H9 (cell line): Measurements from ENCODE around the gene TENT5C. TPM values are rescaled to one million over a fixed set of nuclear protein-coding genes. Genes with fewer than 3 reads are reported as not detected.

Experiments
- DNase-seq: peaks from one replicate; pipeline ENCODE4 v3.0.0-alpha.2; 2017
- H2AFZ ChIP-seq: one replicate; pipeline ENCODE4 v1.6.1; 2013; ENCODE audit warnings: mild to moderate bottlenecking, low read length, control low read depth, moderate library complexity
- H2AK5ac ChIP-seq: 2 replicates; pipeline ENCODE4 v1.6.1; 2013; ENCODE audit warnings: low read length, control low read depth, mixed read lengths; ENCODE audit not compliant: insufficient read length
- H2BK120ac ChIP-seq: one replicate; pipeline ENCODE4 v1.6.1; 2013; ENCODE audit warnings: low read depth, mild to moderate bottlenecking, low read length, control low read depth, inconsistent platforms; ENCODE audit not compliant: poor library complexity, severe bottlenecking
- H2BK12ac ChIP-seq: 2 replicates; pipeline ENCODE4 v1.6.1; 2013; ENCODE audit warnings: low read length, control low read depth, mixed read lengths, low read depth; ENCODE audit not compliant: insufficient read length
- H2BK15ac ChIP-seq: 2 replicates; pipeline ENCODE4 v1.6.1; 2013; ENCODE audit warnings: low read depth, low read length, control low read depth
- H2BK20ac ChIP-seq: one replicate; pipeline ENCODE4 v1.6.1; 2013; ENCODE audit warnings: low read depth, mild to moderate bottlenecking, low read length, control low read depth, inconsistent platforms; ENCODE audit not compliant: poor library complexity, severe bottlenecking
- H2BK5ac ChIP-seq: 2 replicates; pipeline ENCODE4 v1.6.1; 2013; ENCODE audit warnings: low read length, control low read depth, mixed read lengths; ENCODE audit not compliant: insufficient read length
- H3K14ac ChIP-seq: 2 replicates; pipeline ENCODE4 v1.6.1; 2013; ENCODE audit warnings: low read length, control low read depth; ENCODE audit not compliant: insufficient read depth
- H3K18ac ChIP-seq: 2 replicates; pipeline ENCODE4 v1.6.1; 2013; ENCODE audit warnings: low read depth, mild to moderate bottlenecking, mixed read lengths, low read length, control low read depth; ENCODE audit not compliant: insufficient read length
- H3K23ac ChIP-seq: 2 replicates; pipeline ENCODE4 v1.6.1; 2013; ENCODE audit warnings: low read length, control low read depth, mixed read lengths, low read depth; ENCODE audit not compliant: insufficient read length
- H3K23me2 ChIP-seq: 2 replicates; pipeline ENCODE4 v1.6.1; 2013; ENCODE audit warnings: low read depth, mild to moderate bottlenecking, mixed read lengths, low read length, control low read depth; ENCODE audit not compliant: insufficient read length, poor library complexity, severe bottlenecking
- H3K27ac ChIP-seq: 2 replicates; pipeline ENCODE4 v1.5.1; 2013; ENCODE audit warnings: low read length, control low read depth, mixed read lengths, low read depth; ENCODE audit not compliant: insufficient read length
- H3K27me3 ChIP-seq: 2 replicates; pipeline ENCODE4 v1.6.1; 2013; ENCODE audit warnings: low read length, control low read depth, inconsistent platforms; ENCODE audit not compliant: insufficient read depth
- H3K4ac ChIP-seq: 2 replicates; pipeline ENCODE4 v1.6.1; 2013; ENCODE audit warnings: low read depth, mild to moderate bottlenecking, control low read depth, inconsistent platforms, low read length, moderate library complexity
- H3K4me1 ChIP-seq: 2 replicates; pipeline ENCODE4 v1.6.1; 2013; ENCODE audit warnings: low read length, control low read depth, inconsistent platforms; ENCODE audit not compliant: insufficient read depth
- H3K4me2 ChIP-seq: 2 replicates; pipeline ENCODE4 v1.6.1; 2013; ENCODE audit warnings: low read length, control low read depth, mixed read lengths; ENCODE audit not compliant: insufficient read length, insufficient read depth
- H3K56ac ChIP-seq: 2 replicates; pipeline ENCODE4 v1.6.1; 2013; ENCODE audit warnings: low read depth, mild to moderate bottlenecking, mixed read lengths, low read length, control low read depth; ENCODE audit not compliant: insufficient read length
- H3K79me1 ChIP-seq: 2 replicates; pipeline ENCODE4 v1.6.1; 2013; ENCODE audit warnings: low read depth, mild to moderate bottlenecking, moderate library complexity, low read length, control low read depth, inconsistent platforms; ENCODE audit not compliant: insufficient read depth, poor library complexity, severe bottlenecking
- H3K79me2 ChIP-seq: 2 replicates; pipeline ENCODE4 v1.6.1; 2013; ENCODE audit warnings: low read length, control low read depth, inconsistent platforms; ENCODE audit not compliant: insufficient read depth
- H3K9ac ChIP-seq: 2 replicates; pipeline ENCODE4 v1.6.1; 2013; ENCODE audit warnings: low read length, control low read depth, mixed read lengths; ENCODE audit not compliant: insufficient read length; ENCODE audit errors: extremely low read depth
- H3K9me3 ChIP-seq: one replicate; pipeline ENCODE4 v1.6.1; 2013; ENCODE audit warnings: low read depth, low read length, inconsistent platforms; ENCODE audit not compliant: control insufficient read depth
- H3T11ph ChIP-seq: one replicate; pipeline ENCODE4 v1.6.1; 2013; ENCODE audit warnings: mild to moderate bottlenecking, low read length, control low read depth, inconsistent platforms
- H4K20me1 ChIP-seq: one replicate; pipeline ENCODE4 v1.6.1; 2013; ENCODE audit not compliant: control insufficient read depth, insufficient read length, insufficient read depth
- H4K5ac ChIP-seq: 2 replicates; pipeline ENCODE4 v1.6.1; 2013; ENCODE audit warnings: low read depth, mild to moderate bottlenecking, mixed read lengths, low read length, control low read depth; ENCODE audit not compliant: insufficient read length
- H4K8ac ChIP-seq: replicated peaks from 2 replicates; pipeline ENCODE4 v1.6.1; 2013; ENCODE audit warnings: low read length, control low read depth, mixed read lengths, low read depth; ENCODE audit not compliant: insufficient read length
- H4K91ac ChIP-seq: 2 replicates; pipeline ENCODE4 v1.6.1; 2013; ENCODE audit warnings: low read depth, mild to moderate bottlenecking, moderate library complexity, mixed read lengths, low read length, control low read depth; ENCODE audit not compliant: insufficient read length
- H3K27ac Mint-ChIP-seq, 3 experiments: 2 replicates in 2 of 3; 3 replicates in 1 of 3; pipeline ENCODE4 v1.8.0; 2020 to 2021; ENCODE audit warnings: mixed read lengths in 3 of 3, mild to moderate bottlenecking in 1 of 3, moderate library complexity in 1 of 3
- H3K27me3 Mint-ChIP-seq: 2 replicates; pipeline ENCODE4 v1.8.0; 2021; ENCODE audit warnings: low read depth, mild to moderate bottlenecking, moderate library complexity, mixed read lengths
- H3K36me3 Mint-ChIP-seq, 3 experiments: 2 replicates in 2 of 3; 3 replicates in 1 of 3; pipeline ENCODE4 v1.8.0; 2020 to 2021; ENCODE audit warnings: low read depth in 3 of 3, mixed read lengths in 3 of 3; ENCODE audit not compliant: insufficient read depth in 1 of 3
- H3K4me1 Mint-ChIP-seq, 2 experiments: 2 replicates each; pipeline ENCODE4 v1.8.0; 2020; ENCODE audit warnings: mixed read lengths in 2 of 2
- H3K4me3 Mint-ChIP-seq, 2 experiments: 2 replicates in 1 of 2; 3 replicates in 1 of 2; pipeline ENCODE4 v1.8.0; 2020 to 2021; ENCODE audit warnings: mild to moderate bottlenecking in 2 of 2, mixed read lengths in 2 of 2, moderate library complexity in 1 of 2
- H3K9me3 Mint-ChIP-seq, 2 experiments: 2 replicates in 1 of 2; 3 replicates in 1 of 2; pipeline ENCODE4 v1.8.0; 2020; ENCODE audit warnings: mild to moderate bottlenecking in 2 of 2, mixed read lengths in 2 of 2, moderate library complexity in 1 of 2
- CTCF ChIP-seq: fragments of 200-600 bp; sonication (generic); conservative IDR thresholded peaks from 3 replicates; pipeline ENCODE4 v1.8.0; 2021; ENCODE audit warnings: antibody characterized with exemption, mild to moderate bottlenecking
- WGBS: extraction: QIAGEN DNeasy Blood & Tissue Kit; methylation state at CpG from one replicate; pipeline ENCODE4 v1.1.7; 2013; ENCODE audit warnings: missing lambda C conversion rate, low lambda C conversion rate, mixed read lengths; ENCODE audit not compliant: insufficient read length; ENCODE audit errors: extremely low coverage; 5-methylcytosine and 5-hydroxymethylcytosine counted together
- total RNA-seq: library from RNA; stranded (reverse); gene quantifications from 2 replicates; pipeline ENCODE4 v1.2.1, GENCODE V29; 2021

Gene TENT5C
- total RNA-seq, 1 experiment from 2014 or later: 0.37 TPM

GRCh38 chr1:117676615-117677130 lies 70.8 kb downstream of the TENT5C start:
- Histone ChIP-seq H3K23me2 (no peaks in the 10 kb centered on the region), H3K79me1 (no peaks in the 10 kb centered on the region), H3K4ac (no peak overlapping the region), H4K20me1 (no peaks in the 10 kb centered on the region), H3K23ac (no peak overlapping the region), H2AFZ (no peak overlapping the region), H3K56ac (no peak overlapping the region), H3K4me1 (no peaks in the 10 kb centered on the region), H2BK5ac (no peak overlapping the region), H3K9me3 (no peaks in the 10 kb centered on the region), H4K5ac (no peak overlapping the region), H2AK5ac (no peak overlapping the region), H3T11ph (no peak overlapping the region), H3K14ac (no peak overlapping the region; the same call in 1 of the 2 replicates), H3K79me2 (no peaks in the 10 kb centered on the region), H3K27me3 (no peaks in the 10 kb centered on the region), H2BK120ac (no peak overlapping the region), H3K4me2 (no peak overlapping the region), H2BK20ac (no peak overlapping the region), H2BK12ac (no peak overlapping the region), H2BK15ac (no peak overlapping the region), H3K27ac (no peak overlapping the region), H4K91ac (no peak overlapping the region), H4K8ac (no peak overlapping the region), H3K9ac (no peak overlapping the region), H3K18ac (no peak overlapping the region)
- no peaks in the 10 kb centered on the region for H3K9me3 Mint-ChIP-seq
- no peak for DNase-seq
- peaks cover 19 to 30% of the 10 kb centered on the region in 2 experiments for H3K4me1 Mint-ChIP-seq
- H3K4me3 Mint-ChIP-seq: no peak overlapping the region
- H3K36me3 Mint-ChIP-seq: no peaks in the 10 kb centered on the region
- peaks cover 1% of the 10 kb centered on the region; the same call in 1 of the 2 replicates for H3K27me3 Mint-ChIP-seq
- no peak for TF ChIP-seq CTCF
- peak overlapping the region in 1 of 3 experiments; percentile 76; a peak in 1 of 7 replicates for H3K27ac Mint-ChIP-seq
- no CpG with 5 or more reads among the region's 7 CpGs for WGBS

Other genes starting within 250 kb of the TENT5C start
- gene MAN1A2, start 238.6 kb upstream of the TENT5C start, total RNA-seq: 24.0 and 25.4 TPM in 2 replicates